Activated CD8-positive, alpha-beta memory T cell treated with anti-CD3 and anti-CD28 coated beads, Interleukin-2, amount 50 U/mL, for 1 hour (primary cell): ENCODE measurements around the gene TTLL11.

Experiments
- DNase-seq: peaks from one replicate; pipeline ENCODE4 v3.0.0-alpha.2; 2020; ENCODE audit errors: extremely low read depth

TTLL11 gene

GRCh38 chr9:121831869-121832268, 261.2 kb downstream of the TTLL11 start:
- no peak for DNase-seq

- DNase-seq, result no peak
Observed at GRCh38 chr9:121830441-121831140, 262.5 kb downstream of the TTLL11 start.

DNA sequence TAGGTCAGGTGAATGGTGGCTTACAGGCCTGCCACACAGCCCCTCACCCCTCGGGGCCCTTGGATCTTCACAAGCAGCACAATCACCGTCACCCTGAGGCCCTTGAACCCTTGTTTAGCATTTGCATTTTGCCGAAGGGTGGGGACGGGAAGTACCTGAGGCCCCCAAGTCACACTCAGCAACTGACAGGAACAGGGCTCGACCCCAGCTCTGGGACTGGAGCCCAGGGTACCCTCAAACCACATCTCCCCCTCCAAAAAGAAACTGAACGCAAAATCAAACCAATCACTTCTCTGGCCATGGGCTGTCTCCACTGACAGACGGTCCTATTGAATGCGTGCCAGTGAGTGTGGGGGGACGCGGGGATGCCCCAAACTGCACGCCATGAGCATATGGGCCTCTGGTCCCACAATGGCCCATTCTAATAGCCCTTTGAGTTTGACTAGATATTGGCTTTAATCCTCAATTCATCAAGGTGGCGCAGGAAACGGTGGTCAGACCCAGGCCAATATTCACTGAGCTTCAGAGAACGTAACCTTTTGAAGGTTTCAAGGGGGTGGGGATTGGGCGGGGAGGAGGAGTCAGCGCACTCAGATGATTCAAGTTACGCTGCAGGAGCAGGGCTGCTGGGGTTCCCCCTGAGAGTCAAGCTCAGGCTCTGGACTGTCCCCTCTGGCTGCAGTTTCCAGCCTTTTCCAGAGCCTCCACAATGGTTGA, 265.7 kb downstream of the TTLL11 start:
- DNase-seq, result no peak

GRCh38 chr9:121826711-121827110, 266.4 kb downstream of the TTLL11 start:
- DNase-seq, result no peak

DNA sequence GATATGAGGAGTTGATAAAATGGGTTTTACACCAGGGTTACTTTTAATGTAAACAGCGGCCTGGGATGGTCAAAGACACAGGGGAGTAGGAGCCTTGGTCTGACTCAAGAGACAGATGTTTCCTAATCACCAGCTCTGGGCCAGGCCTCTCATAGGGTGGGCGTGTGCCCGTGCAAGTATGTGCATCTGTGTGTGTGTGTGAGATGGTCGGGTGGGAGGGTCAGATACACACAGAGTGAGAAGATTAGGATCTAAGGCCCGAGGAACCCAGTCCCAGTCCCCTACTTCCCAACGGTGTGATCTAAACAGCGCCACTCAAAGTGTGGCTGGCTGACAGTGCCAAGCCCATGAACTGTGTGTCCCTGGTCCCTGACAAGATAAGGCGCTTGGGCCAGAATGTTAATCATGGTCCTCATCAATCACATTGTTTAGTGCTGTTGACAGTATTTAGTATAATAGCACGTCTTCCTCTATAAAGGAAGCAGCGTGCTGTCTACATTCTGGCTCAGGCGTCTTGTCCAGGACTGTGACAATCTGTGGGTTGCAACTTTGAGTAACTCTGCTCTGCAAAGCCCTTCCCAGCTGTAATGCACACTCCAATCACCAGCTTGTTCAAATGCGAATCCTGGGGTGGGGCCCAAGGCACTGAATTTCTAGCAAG, 267.9 kb downstream of the TTLL11 start:
- DNase-seq, result no peak

DNA sequence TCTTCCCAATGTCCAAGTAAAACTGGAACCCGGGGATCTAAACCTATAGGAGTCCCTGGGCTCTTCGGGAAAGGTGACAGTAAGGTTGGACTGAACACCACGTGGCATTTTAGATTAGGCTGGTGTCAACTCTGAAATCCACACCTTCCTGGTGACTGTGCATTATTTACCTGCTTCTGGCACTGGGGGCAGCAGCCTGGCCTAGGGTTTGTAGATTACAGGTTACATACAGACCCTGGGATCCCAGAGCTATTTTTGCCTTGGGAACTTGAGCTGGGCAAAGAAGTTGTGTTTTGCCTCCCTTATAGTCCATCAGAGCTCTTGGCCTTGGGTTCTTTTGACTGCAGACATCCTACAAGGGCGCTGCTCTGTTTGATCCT, 268.5 kb downstream of the TTLL11 start:
- no peak for DNase-seq

- DNase-seq, result no peak
Observed at GRCh38 chr9:121823451-121824169, 269.5 kb downstream of the TTLL11 start.

- no peak for DNase-seq
Observed at GRCh38 chr9:121822093-121823085, 270.7 kb downstream of the TTLL11 start.

- no peak for DNase-seq
Observed at GRCh38 chr9:121821326-121821725, 271.8 kb downstream of the TTLL11 start.

DNA sequence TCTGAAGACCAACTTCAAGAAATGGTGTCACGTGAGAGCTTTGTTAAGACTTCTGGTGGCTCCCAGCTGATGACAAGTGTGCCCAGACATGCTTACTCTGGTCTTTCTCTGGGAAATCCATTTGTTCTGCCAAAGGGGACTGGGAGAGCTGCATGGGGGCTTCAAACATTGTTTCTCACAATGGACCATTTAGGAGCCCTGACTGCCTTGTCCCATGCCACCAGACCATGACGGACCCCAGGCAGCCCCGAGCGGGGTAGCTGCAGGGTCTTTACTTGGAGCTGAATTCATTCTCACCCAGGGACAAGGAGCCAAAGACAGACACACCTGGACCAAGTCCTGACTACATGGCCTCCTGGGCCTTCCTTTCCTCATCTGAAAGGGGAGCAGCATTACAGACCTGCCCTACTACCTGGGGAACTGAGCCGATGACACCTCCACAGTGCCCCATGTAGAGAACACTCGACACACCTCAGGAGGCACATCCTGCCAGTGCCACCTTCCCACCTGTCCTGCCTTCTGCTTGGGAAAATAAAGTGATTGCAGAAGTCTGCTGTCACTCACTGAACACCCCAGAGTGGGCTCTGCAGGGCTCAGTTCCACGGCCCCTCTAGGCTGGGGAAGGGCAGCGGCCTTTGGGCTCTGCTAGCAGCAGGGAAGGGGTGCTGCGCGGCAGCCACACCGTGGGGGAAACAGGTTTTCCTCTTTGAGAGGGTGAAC, 272.7 kb downstream of the TTLL11 start:
- no peak for DNase-seq

DNA sequence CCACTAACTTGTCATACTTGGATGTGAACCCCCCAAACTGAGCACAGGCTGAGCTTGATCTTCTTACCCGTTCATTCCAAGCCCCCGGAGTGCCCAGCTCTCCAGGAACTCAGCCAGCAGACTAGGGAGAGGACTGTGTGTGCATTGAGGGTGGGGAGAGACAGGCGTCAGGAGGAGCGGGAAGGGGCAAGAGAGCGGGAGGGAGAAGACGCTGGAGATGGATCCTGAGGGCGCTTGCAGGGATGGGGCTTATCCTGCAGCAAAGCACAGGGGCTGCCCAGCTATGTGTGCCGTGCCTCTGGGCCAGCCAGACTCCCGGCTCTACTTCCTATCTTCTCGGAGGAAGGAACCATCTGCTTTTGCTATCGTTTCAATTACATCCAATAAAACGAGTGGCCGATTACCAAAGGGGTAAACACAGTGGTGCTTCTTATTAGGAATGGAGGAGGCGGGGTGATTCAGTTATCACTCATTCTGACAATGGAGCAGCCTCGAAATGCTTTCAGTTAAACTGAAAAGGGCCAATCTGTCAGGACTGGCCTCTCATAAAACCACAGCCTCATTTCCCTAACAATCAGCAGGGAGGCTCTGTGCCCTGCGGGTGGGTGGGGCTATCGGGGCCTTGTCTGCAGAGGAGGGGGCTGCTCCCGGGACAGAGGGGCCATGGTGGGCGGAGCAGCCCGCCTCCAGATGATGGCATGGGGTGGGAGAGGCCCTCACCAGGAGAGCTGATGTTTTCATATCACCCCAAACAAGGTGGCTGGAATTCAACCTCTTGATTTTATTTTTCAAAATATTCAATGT, 273.5 kb downstream of the TTLL11 start:
- DNase-seq, result no peak

DNA sequence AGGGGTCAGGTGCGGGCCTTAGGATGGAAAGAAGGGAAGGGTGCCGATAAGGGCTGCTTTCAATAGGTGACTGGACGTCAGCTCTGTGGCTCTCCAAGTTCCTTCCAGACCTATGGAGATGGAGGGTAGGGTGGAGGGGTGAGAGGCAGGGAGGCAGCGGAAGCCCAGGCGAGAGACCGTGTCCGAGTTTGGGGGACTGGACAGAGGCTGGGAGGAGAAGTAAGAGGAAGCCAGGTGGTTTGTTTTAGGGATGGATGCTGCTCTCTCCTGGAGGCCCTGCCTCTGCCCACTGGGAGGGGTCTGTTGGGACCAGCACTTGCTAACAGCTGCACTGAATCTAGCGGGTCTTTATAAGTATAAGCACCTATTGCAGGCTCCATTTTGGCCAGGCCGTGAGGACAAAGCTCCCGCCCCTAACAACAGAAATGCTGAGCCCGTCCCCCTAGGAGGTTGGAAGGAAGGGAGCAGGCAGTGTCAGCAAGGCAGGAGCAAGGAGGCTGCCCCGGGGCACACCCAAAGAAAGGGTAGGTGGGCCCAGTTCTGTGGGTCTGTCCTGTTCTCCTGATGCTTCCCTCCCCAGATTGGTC, 274.2 kb downstream of the TTLL11 start:
- no peak for DNase-seq

DNA sequence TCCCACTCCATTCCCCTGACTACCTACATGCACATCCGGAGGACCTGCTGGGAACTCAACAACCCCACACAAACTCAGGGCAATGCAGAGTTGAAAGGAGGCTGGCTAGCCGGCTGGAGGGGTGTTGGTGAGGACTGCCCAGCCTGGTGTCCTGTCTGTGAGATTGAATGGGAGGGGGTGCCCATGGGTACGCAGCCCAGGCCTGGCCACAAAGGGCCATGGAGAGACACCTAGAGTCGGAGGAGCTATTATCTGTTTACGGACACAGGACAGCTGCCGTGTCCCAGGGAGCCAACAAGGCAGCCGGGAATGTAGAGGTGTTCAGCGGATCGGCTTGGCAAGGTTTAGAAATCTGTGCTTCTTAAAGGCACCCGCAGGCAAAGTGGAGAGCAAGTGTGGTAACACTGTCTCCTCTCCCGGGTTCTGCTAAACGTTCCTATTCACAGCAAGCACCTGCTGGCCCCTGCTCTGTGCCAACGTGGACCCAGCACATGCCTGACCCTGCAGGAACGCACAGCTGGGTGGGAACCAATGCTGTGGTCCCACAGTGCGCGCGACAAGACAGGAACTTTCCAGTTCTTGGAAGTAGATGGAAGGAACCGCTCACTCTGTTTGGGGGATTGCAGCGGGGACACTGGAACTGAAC, 275.0 kb downstream of the TTLL11 start:
- no peak for DNase-seq

DNA sequence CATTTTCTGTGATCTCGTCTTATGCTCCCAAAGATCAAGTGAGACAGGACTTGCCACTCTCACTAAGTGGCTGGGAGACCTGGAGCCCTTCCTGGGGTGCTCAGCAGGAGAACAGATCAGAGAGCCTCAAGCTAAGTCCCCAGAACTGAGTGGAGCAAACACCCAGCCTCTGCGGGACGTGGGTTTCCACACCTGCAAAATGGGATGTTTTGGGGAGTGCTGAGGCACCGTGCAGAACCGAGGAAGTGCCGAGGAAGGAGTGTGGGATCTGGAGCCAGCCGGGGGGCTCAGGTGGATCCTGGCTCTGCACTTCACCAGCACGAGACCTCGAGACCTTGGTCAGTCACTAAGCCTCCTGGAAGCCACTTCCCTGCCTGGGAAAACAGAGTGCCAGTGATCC, 275.6 kb downstream of the TTLL11 start:
- no peak for DNase-seq

DNA sequence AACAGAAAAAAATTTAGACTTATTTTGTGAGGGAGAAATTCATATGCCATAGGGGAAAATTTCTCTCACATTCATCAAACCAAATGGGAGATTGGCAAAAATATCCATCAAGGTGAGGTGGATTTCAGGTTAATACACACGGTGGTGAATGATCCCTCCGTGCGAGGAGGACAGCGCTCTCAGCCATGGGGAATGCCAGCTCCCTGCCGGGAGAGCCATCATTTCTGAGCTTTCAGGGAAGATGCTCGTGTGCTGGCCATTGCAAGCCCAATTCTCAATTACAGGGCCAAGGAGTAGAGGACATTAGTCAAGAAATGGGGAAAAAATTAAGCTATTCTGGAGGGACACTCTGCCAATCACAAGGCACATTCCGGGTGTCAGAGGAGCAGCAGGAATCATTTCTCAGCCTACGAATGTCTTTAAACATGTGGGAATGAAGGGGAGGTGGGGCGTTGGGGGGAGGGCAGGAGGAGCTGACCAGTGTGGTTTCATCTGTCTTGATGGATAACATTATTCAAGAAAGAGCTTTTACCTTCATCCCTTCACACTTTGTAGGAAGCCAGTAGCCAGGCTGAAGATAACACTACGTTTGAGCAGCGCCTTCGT, 276.2 kb downstream of the TTLL11 start:
- DNase-seq, result no peak

GRCh38 chr9:121816449-121816817, 276.7 kb downstream of the TTLL11 start:
- DNase-seq, result no peak

DNA sequence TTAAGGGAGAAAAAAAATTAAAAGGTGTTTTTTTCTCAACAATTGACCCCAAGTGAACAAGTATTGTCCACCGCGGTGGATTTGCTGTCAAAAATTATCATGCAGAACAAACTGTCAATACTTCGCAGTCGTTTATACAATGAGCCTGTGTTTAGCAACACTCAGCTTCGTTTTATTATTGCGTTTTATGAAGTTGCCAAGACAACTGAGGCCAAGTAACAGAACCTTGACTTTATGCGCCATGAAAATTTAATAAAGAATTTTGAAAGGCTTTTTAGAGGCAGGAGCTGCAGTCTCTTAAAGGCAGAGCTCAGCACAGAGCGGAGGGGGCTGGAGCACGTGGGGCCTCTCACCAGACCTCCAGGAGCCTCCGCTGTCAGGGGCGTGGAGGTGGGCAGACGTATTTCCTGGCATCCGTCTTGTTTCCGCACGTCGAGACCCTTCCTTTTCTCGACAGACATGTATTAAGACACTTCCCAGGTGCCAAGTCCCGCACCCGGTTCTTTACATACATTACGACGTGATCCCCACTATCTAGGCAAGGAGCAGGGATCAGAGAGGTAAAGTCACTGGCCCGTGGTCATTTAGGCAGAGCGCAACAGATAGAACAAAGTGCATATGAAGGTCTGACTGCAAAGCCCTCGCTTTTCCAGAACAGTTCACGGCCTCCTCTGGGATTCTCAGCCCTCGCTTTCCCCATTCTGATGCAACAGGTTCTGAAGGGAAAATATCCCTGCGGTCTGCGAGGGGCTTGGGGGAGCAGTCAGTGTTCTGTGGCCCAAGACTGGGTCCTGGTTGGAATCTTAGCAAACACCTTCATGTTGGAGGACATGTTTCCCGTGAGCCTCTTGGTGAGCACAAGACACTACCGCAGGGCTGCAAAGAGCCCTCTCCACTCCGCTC, 277.3 kb downstream of the TTLL11 start:
- no peak for DNase-seq
